M059J (cell line): Measurements from ENCODE around the gene TMTC1. TPM values are rescaled to one million over a fixed set of nuclear protein-coding genes. Genes with fewer than 3 reads are reported as not detected.

Experiments
- DNase-seq: peaks from one replicate; pipeline ENCODE4 v3.0.0-alpha.2; 2012; ENCODE audit warnings: low read depth
- total RNA-seq: library from RNA; depleted of rRNA; stranded (reverse); fragments of >200 nt; shearing (Covaris generic); gene quantifications from 2 replicates; pipeline ENCODE4 v1.2.3, GENCODE V29; 2014

TMTC1 gene
- total RNA-seq, 1 experiment from 2014 or later: 6.3 TPM

- DNase-seq: no peak
Measured at GRCh38 chr12:29780084-29780483, 3.7 kb downstream of the TMTC1 start.

- DNase-seq: no peak
Measured at GRCh38 chr12:29778531-29778930, 5.2 kb downstream of the TMTC1 start.

- DNase-seq: no peak
Measured at GRCh38 chr12:29773076-29773475, 10.7 kb downstream of the TMTC1 start.

GRCh38 chr12:29771786-29772185 is 12.0 kb downstream of the TMTC1 start:
- no peak for DNase-seq

- no peak for DNase-seq
Measured at GRCh38 chr12:29771165-29771564, 12.6 kb downstream of the TMTC1 start.

GRCh38 chr12:29769162-29769858 is 14.4 kb downstream of the TMTC1 start:
- DNase-seq: peak; percentile 54

GRCh38 chr12:29768372-29768771 is 15.4 kb downstream of the TMTC1 start:
- no peak for DNase-seq

GRCh38 chr12:29763301-29763683 is 20.4 kb downstream of the TMTC1 start:
- DNase-seq: no peak

- DNase-seq: no peak
Measured at GRCh38 chr12:29762637-29763300, 21.0 kb downstream of the TMTC1 start.

GRCh38 chr12:29759950-29760349 is 23.8 kb downstream of the TMTC1 start:
- DNase-seq: no peak

- no peak for DNase-seq
Measured at GRCh38 chr12:29756741-29757390, 26.9 kb downstream of the TMTC1 start.

- DNase-seq: peak; percentile 25
Measured at GRCh38 chr12:29754235-29755189, 29.2 kb downstream of the TMTC1 start.

GRCh38 chr12:29752121-29752520 is 31.6 kb downstream of the TMTC1 start:
- no peak for DNase-seq

- no peak for DNase-seq
Measured at GRCh38 chr12:29751676-29752075, 32.1 kb downstream of the TMTC1 start.

- no peak for DNase-seq
Measured at GRCh38 chr12:29750928-29751220, 32.9 kb downstream of the TMTC1 start.

- peak; percentile 61 for DNase-seq
Measured at GRCh38 chr12:29750131-29750927, 33.4 kb downstream of the TMTC1 start.

GRCh38 chr12:29744365-29744764 is 39.4 kb downstream of the TMTC1 start:
- no peak for DNase-seq

- DNase-seq: peak; percentile 16
Measured at GRCh38 chr12:29743801-29744200, 39.9 kb downstream of the TMTC1 start.

GRCh38 chr12:29743077-29743476 is 40.7 kb downstream of the TMTC1 start:
- no peak for DNase-seq

- no peak for DNase-seq
Measured at GRCh38 chr12:29742646-29743045, 41.1 kb downstream of the TMTC1 start.
